SJCRH30 (cell line): Measurements from ENCODE around the gene ATP6V0A1. TPM values are rescaled to one million over a fixed set of nuclear protein-coding genes. Genes with fewer than 3 reads are reported as not detected.
"Not testable (repeated sequence)": the region's sequence is repeated elsewhere in the genome, so short reads cannot be mapped to it uniquely, and the experiment has no call there.

Source experiments
- DNase-seq, 2 experiments: peaks; one replicate each; pipeline ENCODE4 v3.0.0-alpha.2; 2015 to 2020
- H3K27ac ChIP-seq: fragments of 250-450 bp; sonication (Bioruptor Pico); 2 replicates; pipeline ENCODE4 v1.5.1; 2020; ENCODE audit warnings: mild to moderate bottlenecking, moderate library complexity
- H3K27me3 ChIP-seq: fragments of 250-450 bp; sonication (Bioruptor Pico); 2 replicates; pipeline ENCODE4 v1.5.1; 2020; ENCODE audit warnings: mild to moderate bottlenecking, moderate library complexity
- H3K36me3 ChIP-seq: fragments of 250-450 bp; sonication (Bioruptor Pico); 2 replicates; pipeline ENCODE4 v1.5.1; 2020; ENCODE audit warnings: mild to moderate bottlenecking, moderate library complexity
- H3K4me1 ChIP-seq: fragments of 250-450 bp; sonication (Bioruptor Pico); 2 replicates; pipeline ENCODE4 v1.5.1; 2020; ENCODE audit warnings: mild to moderate bottlenecking, moderate library complexity
- H3K4me3 ChIP-seq: fragments of 250-450 bp; sonication (Bioruptor Pico); 2 replicates; pipeline ENCODE4 v1.5.1; 2020; ENCODE audit warnings: mild to moderate bottlenecking, moderate library complexity
- H3K9me3 ChIP-seq: fragments of 250-450 bp; sonication (Bioruptor Pico); replicated peaks from 2 replicates; pipeline ENCODE4 v1.5.1; 2020; ENCODE audit warnings: mild to moderate bottlenecking, moderate library complexity
- total RNA-seq: library from RNA; depleted of rRNA; stranded (reverse); fragments of >200 nt; shearing (Covaris generic); gene quantifications from 2 replicates; pipeline ENCODE4 v1.2.3, GENCODE V29; 2014

ATP6V0A1 gene
- total RNA-seq, 1 experiment from 2014 or later, result 30.9 TPM

GRCh38 chr17:42555961-42556617, 97.4 kb downstream of the ATP6V0A1 start:
- H3K36me3 ChIP-seq, H3K4me3 ChIP-seq, H3K27me3 ChIP-seq, H3K4me1 ChIP-seq, H3K27ac ChIP-seq, H3K9me3 ChIP-seq: not testable (repeated sequence)
- DNase-seq, result peak; percentile 50 to 67

- H3K36me3 ChIP-seq, result no peaks in the 10 kb centered on the region; the same call in 1 of the 2 replicates
- H3K27me3 ChIP-seq, result no peaks in the 10 kb centered on the region
- H3K4me3 ChIP-seq, result no peak overlapping the region
- H3K4me1 ChIP-seq, result no peaks in the 10 kb centered on the region; the same call in 1 of the 2 replicates
- no peak overlapping the region for H3K27ac ChIP-seq
- DNase-seq, result no peak
- H3K9me3 ChIP-seq, result no peaks in the 10 kb centered on the region
Observed at GRCh38 chr17:42559075-42559474, 100.4 kb downstream of the ATP6V0A1 start.

GRCh38 chr17:42560246-42560645, 101.6 kb downstream of the ATP6V0A1 start:
- no peak for DNase-seq
- Histone ChIP-seq H3K4me1 (no peaks in the 10 kb centered on the region; the same call in 1 of the 2 replicates), H3K36me3 (peaks cover 3% of the 10 kb centered on the region), H3K9me3 (no peaks in the 10 kb centered on the region), H3K27me3 (no peaks in the 10 kb centered on the region), H3K27ac (no peak overlapping the region), H3K4me3 (no peak overlapping the region)

GRCh38 chr17:42561897-42562387, 103.3 kb downstream of the ATP6V0A1 start, which contains the start of gene COASY:
Gene COASY (plus strand): TSS chr17:42562148. CDS start chr17:42562623, 475 bp downstream.
- Histone ChIP-seq H3K4me1 (peaks cover 5% of the 10 kb centered on the region; the same call in 1 of the 2 replicates), H3K9me3 (no peaks in the 10 kb centered on the region), H3K36me3 (peaks cover 13% of the 10 kb centered on the region), H3K27me3 (no peaks in the 10 kb centered on the region), H3K27ac (peak within 1 kb of the TSS; percentile 66), H3K4me3 (peak within 1 kb of the TSS; percentile 70)
- peak; percentile 99 for DNase-seq

GRCh38 chr17:42562388-42563142, 103.9 kb downstream of the ATP6V0A1 start:
- H3K27ac ChIP-seq, result peak overlapping the region; percentile 66
- H3K4me1 ChIP-seq, result peaks cover 5% of the 10 kb centered on the region; the same call in 1 of the 2 replicates
- no peaks in the 10 kb centered on the region for H3K9me3 ChIP-seq
- H3K27me3 ChIP-seq, result no peaks in the 10 kb centered on the region
- DNase-seq, result peak; percentile 42 to 48
- peak overlapping the region; percentile 70 for H3K4me3 ChIP-seq
- peaks cover 13% of the 10 kb centered on the region for H3K36me3 ChIP-seq

GRCh38 chr17:42563143-42563509, 104.4 kb downstream of the ATP6V0A1 start:
- Histone ChIP-seq H3K27ac (peak overlapping the region; percentile 66), H3K27me3 (no peaks in the 10 kb centered on the region), H3K4me3 (peak overlapping the region; percentile 70), H3K4me1 (peaks cover 5% of the 10 kb centered on the region; the same call in 1 of the 2 replicates), H3K9me3 (no peaks in the 10 kb centered on the region), H3K36me3 (peaks cover 13% of the 10 kb centered on the region)
- DNase-seq, result no peak

- H3K4me1 ChIP-seq, result peaks cover 5% of the 10 kb centered on the region; the same call in 1 of the 2 replicates
- peak overlapping the region; percentile 70 for H3K4me3 ChIP-seq
- no peak for DNase-seq
- no peak overlapping the region for H3K27ac ChIP-seq
- no peaks in the 10 kb centered on the region for H3K27me3 ChIP-seq
- H3K9me3 ChIP-seq, result no peaks in the 10 kb centered on the region
- H3K36me3 ChIP-seq, result peaks cover 15% of the 10 kb centered on the region
Observed at GRCh38 chr17:42563543-42563942, 104.9 kb downstream of the ATP6V0A1 start.

GRCh38 chr17:42563950-42564349, 105.3 kb downstream of the ATP6V0A1 start:
- DNase-seq, result no peak
- Histone ChIP-seq H3K36me3 (peaks cover 19% of the 10 kb centered on the region), H3K9me3 (no peaks in the 10 kb centered on the region), H3K4me3 (no peak overlapping the region), H3K27me3 (no peaks in the 10 kb centered on the region), H3K4me1 (peaks cover 5% of the 10 kb centered on the region; the same call in 1 of the 2 replicates), H3K27ac (no peak overlapping the region)

GRCh38 chr17:42564815-42565522, 106.3 kb downstream of the ATP6V0A1 start:
- Histone ChIP-seq H3K27me3 (no peaks in the 10 kb centered on the region), H3K4me3 (no peak overlapping the region), H3K4me1 (peaks cover 5% of the 10 kb centered on the region; the same call in 1 of the 2 replicates), H3K9me3 (no peaks in the 10 kb centered on the region), H3K27ac (no peak overlapping the region), H3K36me3 (peaks cover 29% of the 10 kb centered on the region)
- DNase-seq, result no peak

- Histone ChIP-seq H3K4me3 (no peak overlapping the region), H3K4me1 (peaks cover 5% of the 10 kb centered on the region; the same call in 1 of the 2 replicates), H3K9me3 (no peaks in the 10 kb centered on the region), H3K27ac (no peak overlapping the region), H3K27me3 (no peaks in the 10 kb centered on the region), H3K36me3 (peaks cover 31% of the 10 kb centered on the region)
- no peak for DNase-seq
Observed at GRCh38 chr17:42565523-42566214, 107.0 kb downstream of the ATP6V0A1 start.

- Histone ChIP-seq H3K36me3 (peaks cover 36% of the 10 kb centered on the region), H3K9me3 (no peaks in the 10 kb centered on the region), H3K4me1 (peaks cover 5% of the 10 kb centered on the region; the same call in 1 of the 2 replicates), H3K27ac (peak overlapping the region; percentile 56), H3K4me3 (peak overlapping the region; percentile 80), H3K27me3 (no peaks in the 10 kb centered on the region)
- DNase-seq, result no peak
Observed at GRCh38 chr17:42566215-42566882, 107.7 kb downstream of the ATP6V0A1 start.

GRCh38 chr17:42566883-42567573, 108.3 kb downstream of the ATP6V0A1 start, which contains the start of gene MLX:
Gene MLX (plus strand): TSS chr17:42567100. CDS start chr17:42567125, 25 bp downstream.
- Histone ChIP-seq H3K27ac (peak within 1 kb of the TSS; percentile 56), H3K4me1 (peaks cover 5% of the 10 kb centered on the region; the same call in 1 of the 2 replicates), H3K27me3 (no peaks in the 10 kb centered on the region), H3K4me3 (peak within 1 kb of the TSS; percentile 80), H3K36me3 (peaks cover 42% of the 10 kb centered on the region), H3K9me3 (no peaks in the 10 kb centered on the region)
- peak; percentile 93 to 97 for DNase-seq
